GM19328 (cell line): ENCODE data around the gene SCG2.

Experiments
- ATAC-seq: cut with Tn5 transposase; IDR thresholded peaks from one replicate; pipeline ENCODE4 v1.9.1; 2021; ENCODE audit warnings: mild to moderate bottlenecking, moderate library complexity; ENCODE audit not compliant: unreplicated experiment

SCG2 gene

GRCh38 chr2:223601932-223602666 lies at the start of gene SCG2:
TSS of gene SCG2 (minus strand) at chr2:223602361. CDS start at chr2:223599282, 3,079 bp downstream.
- ATAC-seq: no peak

- ATAC-seq: no peak
Measured at GRCh38 chr2:223649554-223650533, 47.7 kb upstream of the SCG2 start.

- ATAC-seq: no peak
Measured at GRCh38 chr2:223648755-223649154, 46.6 kb upstream of the SCG2 start.

GRCh38 chr2:223647258-223647952 lies 45.2 kb upstream of the SCG2 start:
- ATAC-seq: peak; percentile 76

GRCh38 chr2:223644136-223644535 lies 42.0 kb upstream of the SCG2 start:
- ATAC-seq: no peak

GRCh38 chr2:223643309-223643708 lies 41.1 kb upstream of the SCG2 start:
- ATAC-seq: no peak

GRCh38 chr2:223642506-223642905 lies 40.3 kb upstream of the SCG2 start:
- no peak for ATAC-seq

GRCh38 chr2:223641082-223641481 lies 38.9 kb upstream of the SCG2 start:
- no peak for ATAC-seq

- ATAC-seq: no peak
Measured at GRCh38 chr2:223635080-223635479, 32.9 kb upstream of the SCG2 start.

- ATAC-seq: no peak
Measured at GRCh38 chr2:223634238-223634637, 32.1 kb upstream of the SCG2 start.

GRCh38 chr2:223633656-223634055 lies 31.5 kb upstream of the SCG2 start:
- ATAC-seq: no peak

- no peak for ATAC-seq
Measured at GRCh38 chr2:223632826-223633225, 30.7 kb upstream of the SCG2 start.

- no peak for ATAC-seq
Measured at GRCh38 chr2:223626716-223627115, 24.6 kb upstream of the SCG2 start.

GRCh38 chr2:223625652-223626051 lies 23.5 kb upstream of the SCG2 start:
- no peak for ATAC-seq

- no peak for ATAC-seq
Measured at GRCh38 chr2:223621901-223622300, 19.7 kb upstream of the SCG2 start.

- ATAC-seq: no peak
Measured at GRCh38 chr2:223619486-223620129, 17.4 kb upstream of the SCG2 start.

- no peak for ATAC-seq
Measured at GRCh38 chr2:223618172-223619035, 16.2 kb upstream of the SCG2 start.

- no peak for ATAC-seq
Measured at GRCh38 chr2:223614534-223614933, 12.4 kb upstream of the SCG2 start.

GRCh38 chr2:223613017-223613950 lies 11.1 kb upstream of the SCG2 start:
- ATAC-seq: no peak
